ENCODE measurements around the gene ELF4. TPM values are rescaled to one million over a fixed set of nuclear protein-coding genes. Genes with fewer than 3 reads are reported as not detected.

The ELF4 gene
- polyA plus RNA-seq, 1 donor from 2014 or later: not detected

DNA sequence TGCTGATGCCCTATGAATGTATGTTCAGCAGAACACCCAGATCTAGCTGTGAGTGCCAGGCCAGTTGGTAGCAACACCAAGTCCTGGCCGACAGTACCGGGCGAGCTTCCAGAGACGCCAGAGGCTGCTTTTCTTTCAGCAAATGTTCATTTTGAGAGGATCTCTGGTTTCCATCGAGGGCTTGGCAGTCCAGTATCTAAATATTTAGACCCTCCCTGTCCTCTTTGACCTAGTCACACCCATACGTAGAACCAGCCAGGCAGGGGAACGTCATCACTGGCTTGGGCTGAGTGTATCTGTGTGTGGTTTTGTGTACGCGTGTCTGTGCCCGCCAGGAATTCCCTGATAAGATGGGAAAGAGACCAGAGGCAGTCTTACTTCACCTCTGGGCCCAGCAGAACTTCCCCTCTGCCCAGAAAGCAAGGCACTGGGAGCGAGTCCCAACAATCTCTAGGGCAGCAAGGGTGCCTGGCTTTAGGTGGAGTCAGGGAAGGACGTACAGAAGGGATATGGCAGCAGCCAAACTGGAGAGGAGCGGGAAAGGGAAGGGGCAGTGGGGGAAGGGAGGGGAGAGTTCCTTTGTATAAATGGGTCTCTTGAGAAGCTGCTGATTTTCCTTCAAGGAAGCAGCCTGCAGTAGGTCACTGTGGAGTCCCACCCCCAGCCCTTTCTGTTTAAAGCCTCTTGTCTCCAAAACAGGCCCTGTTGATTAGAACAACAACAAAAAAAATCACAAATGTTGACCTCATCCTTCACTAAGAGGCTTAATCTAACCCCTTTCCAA, 15.0 kb upstream of the ELF4 start:
- Histone ChIP-seq H3K36me3 (ENCODE audit: insufficient read depth, low read length) (no peaks in the 10 kb centered on the region), H3F3A (ENCODE audit: insufficient read depth, low read length, poor library complexity, severe bottlenecking) (no peaks in the 10 kb centered on the region), H3K79me2 (replicated peaks; ENCODE audit: insufficient read depth, low read length) (no peaks in the 10 kb centered on the region), H3K27me3 (ENCODE audit: insufficient read depth, low read depth, low read length) (peaks cover 3% of the 10 kb centered on the region), H3K9me3 (ENCODE audit: low read length) (no peaks in the 10 kb centered on the region), H4K20me1 (ENCODE audit: insufficient read depth) (no peaks in the 10 kb centered on the region), H3K9me2 (ENCODE audit: insufficient read depth, low read length) (no peaks in the 10 kb centered on the region), H2AFZ (ENCODE audit: low read depth, low read length) (no peak overlapping the region), H3K9ac (ENCODE audit: low read length) (no peak overlapping the region), H3K27ac (ENCODE audit: low read length) (no peak overlapping the region), H3K4me2 (ENCODE audit: low read length) (no peak overlapping the region), H3K4me3 (ENCODE audit: low read length) (no peak overlapping the region)
- TF ChIP-seq, protein P1, sequence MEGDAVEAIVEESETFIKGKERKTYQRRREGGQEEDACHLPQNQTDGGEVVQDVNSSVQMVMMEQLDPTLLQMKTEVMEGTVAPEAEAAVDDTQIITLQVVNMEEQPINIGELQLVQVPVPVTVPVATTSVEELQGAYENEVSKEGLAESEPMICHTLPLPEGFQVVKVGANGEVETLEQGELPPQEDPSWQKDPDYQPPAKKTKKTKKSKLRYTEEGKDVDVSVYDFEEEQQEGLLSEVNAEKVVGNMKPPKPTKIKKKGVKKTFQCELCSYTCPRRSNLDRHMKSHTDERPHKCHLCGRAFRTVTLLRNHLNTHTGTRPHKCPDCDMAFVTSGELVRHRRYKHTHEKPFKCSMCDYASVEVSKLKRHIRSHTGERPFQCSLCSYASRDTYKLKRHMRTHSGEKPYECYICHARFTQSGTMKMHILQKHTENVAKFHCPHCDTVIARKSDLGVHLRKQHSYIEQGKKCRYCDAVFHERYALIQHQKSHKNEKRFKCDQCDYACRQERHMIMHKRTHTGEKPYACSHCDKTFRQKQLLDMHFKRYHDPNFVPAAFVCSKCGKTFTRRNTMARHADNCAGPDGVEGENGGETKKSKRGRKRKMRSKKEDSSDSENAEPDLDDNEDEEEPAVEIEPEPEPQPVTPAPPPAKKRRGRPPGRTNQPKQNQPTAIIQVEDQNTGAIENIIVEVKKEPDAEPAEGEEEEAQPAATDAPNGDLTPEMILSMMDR (IDR thresholded peaks at IDR 0.05; ENCODE audit: poor library complexity, severe bottlenecking): no peak
- TF ChIP-seq EP300 (conservative IDR thresholded peaks at IDR 0.05; ENCODE audit: poor library complexity, severe bottlenecking) (no peak), TAF1 (IDR thresholded peaks at IDR 0.05; ENCODE audit: low read depth) (no peak), MXI1 (conservative IDR thresholded peaks at IDR 0.05; ENCODE audit: poor library complexity, severe bottlenecking) (no peak), POLR2AphosphoS5 (IDR thresholded peaks at IDR 0.05) (no peak), EZH2 (IDR thresholded peaks at IDR 0.05; ENCODE audit: borderline replicate concordance, insufficient read depth, low read length, poor library complexity, severe bottlenecking) (no peak), RAD21 (conservative IDR thresholded peaks at IDR 0.05) (no peak), SMC3 (conservative IDR thresholded peaks at IDR 0.05; ENCODE audit: poor library complexity) (no peak)
- TF ChIP-seq, protein P2, sequence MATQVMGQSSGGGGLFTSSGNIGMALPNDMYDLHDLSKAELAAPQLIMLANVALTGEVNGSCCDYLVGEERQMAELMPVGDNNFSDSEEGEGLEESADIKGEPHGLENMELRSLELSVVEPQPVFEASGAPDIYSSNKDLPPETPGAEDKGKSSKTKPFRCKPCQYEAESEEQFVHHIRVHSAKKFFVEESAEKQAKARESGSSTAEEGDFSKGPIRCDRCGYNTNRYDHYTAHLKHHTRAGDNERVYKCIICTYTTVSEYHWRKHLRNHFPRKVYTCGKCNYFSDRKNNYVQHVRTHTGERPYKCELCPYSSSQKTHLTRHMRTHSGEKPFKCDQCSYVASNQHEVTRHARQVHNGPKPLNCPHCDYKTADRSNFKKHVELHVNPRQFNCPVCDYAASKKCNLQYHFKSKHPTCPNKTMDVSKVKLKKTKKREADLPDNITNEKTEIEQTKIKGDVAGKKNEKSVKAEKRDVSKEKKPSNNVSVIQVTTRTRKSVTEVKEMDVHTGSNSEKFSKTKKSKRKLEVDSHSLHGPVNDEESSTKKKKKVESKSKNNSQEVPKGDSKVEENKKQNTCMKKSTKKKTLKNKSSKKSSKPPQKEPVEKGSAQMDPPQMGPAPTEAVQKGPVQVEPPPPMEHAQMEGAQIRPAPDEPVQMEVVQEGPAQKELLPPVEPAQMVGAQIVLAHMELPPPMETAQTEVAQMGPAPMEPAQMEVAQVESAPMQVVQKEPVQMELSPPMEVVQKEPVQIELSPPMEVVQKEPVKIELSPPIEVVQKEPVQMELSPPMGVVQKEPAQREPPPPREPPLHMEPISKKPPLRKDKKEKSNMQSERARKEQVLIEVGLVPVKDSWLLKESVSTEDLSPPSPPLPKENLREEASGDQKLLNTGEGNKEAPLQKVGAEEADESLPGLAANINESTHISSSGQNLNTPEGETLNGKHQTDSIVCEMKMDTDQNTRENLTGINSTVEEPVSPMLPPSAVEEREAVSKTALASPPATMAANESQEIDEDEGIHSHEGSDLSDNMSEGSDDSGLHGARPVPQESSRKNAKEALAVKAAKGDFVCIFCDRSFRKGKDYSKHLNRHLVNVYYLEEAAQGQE (IDR thresholded peaks at IDR 0.05; ENCODE audit: borderline replicate concordance): no peak

DNA sequence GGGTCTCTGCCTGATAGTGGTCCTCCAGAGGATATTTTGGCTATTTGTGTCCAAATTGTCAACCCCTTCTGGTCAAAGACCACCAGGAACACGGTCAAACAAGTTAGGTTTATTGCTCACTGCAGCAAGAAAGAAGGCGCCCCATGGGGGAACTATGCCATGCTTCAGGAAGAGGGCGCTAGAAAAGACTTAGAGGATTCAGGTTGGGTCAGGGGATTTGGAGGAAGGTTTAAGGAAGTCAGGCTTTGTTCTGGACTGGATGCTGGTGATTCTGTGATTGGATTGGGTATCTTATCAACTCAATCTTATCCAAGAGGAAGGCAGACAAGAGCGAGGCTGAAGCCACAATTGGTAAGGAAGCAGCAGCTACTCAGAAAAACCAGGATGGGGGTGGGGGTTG, 14.3 kb upstream of the ELF4 start:
- Histone ChIP-seq H3K4me3 (ENCODE audit: low read length) (no peak overlapping the region), H3K27ac (ENCODE audit: low read length) (no peak overlapping the region), H3K9ac (ENCODE audit: low read length) (no peak overlapping the region), H3K27me3 (ENCODE audit: insufficient read depth, low read depth, low read length) (peaks cover 5% of the 10 kb centered on the region), H4K20me1 (ENCODE audit: insufficient read depth) (no peaks in the 10 kb centered on the region), H2AFZ (ENCODE audit: low read depth, low read length) (no peak overlapping the region), H3K9me3 (ENCODE audit: low read length) (no peaks in the 10 kb centered on the region), H3K36me3 (ENCODE audit: insufficient read depth, low read length) (no peaks in the 10 kb centered on the region), H3F3A (ENCODE audit: insufficient read depth, low read length, poor library complexity, severe bottlenecking) (no peaks in the 10 kb centered on the region), H3K79me2 (replicated peaks; ENCODE audit: insufficient read depth, low read length) (no peaks in the 10 kb centered on the region), H3K9me2 (ENCODE audit: insufficient read depth, low read length) (no peaks in the 10 kb centered on the region), H3K4me2 (ENCODE audit: low read length) (no peak overlapping the region)
- TF ChIP-seq, protein P1 (IDR thresholded peaks at IDR 0.05; ENCODE audit: poor library complexity, severe bottlenecking): no peak
- no peak for TF ChIP-seq MXI1 (conservative IDR thresholded peaks at IDR 0.05; ENCODE audit: poor library complexity, severe bottlenecking)
- no peak for TF ChIP-seq TAF1 (IDR thresholded peaks at IDR 0.05; ENCODE audit: low read depth)
- no peak for TF ChIP-seq EZH2 (IDR thresholded peaks at IDR 0.05; ENCODE audit: borderline replicate concordance, insufficient read depth, low read length, poor library complexity, severe bottlenecking)
- TF ChIP-seq POLR2AphosphoS5 (IDR thresholded peaks at IDR 0.05): no peak
- TF ChIP-seq EP300 (conservative IDR thresholded peaks at IDR 0.05; ENCODE audit: poor library complexity, severe bottlenecking): no peak
- TF ChIP-seq SMC3 (conservative IDR thresholded peaks at IDR 0.05; ENCODE audit: poor library complexity): no peak
- TF ChIP-seq, protein P2 (IDR thresholded peaks at IDR 0.05; ENCODE audit: borderline replicate concordance): no peak
- no peak for TF ChIP-seq RAD21 (conservative IDR thresholded peaks at IDR 0.05)

Data from neural cell (in vitro differentiated cells).